ENCODE data around the gene TXK.

DNA sequence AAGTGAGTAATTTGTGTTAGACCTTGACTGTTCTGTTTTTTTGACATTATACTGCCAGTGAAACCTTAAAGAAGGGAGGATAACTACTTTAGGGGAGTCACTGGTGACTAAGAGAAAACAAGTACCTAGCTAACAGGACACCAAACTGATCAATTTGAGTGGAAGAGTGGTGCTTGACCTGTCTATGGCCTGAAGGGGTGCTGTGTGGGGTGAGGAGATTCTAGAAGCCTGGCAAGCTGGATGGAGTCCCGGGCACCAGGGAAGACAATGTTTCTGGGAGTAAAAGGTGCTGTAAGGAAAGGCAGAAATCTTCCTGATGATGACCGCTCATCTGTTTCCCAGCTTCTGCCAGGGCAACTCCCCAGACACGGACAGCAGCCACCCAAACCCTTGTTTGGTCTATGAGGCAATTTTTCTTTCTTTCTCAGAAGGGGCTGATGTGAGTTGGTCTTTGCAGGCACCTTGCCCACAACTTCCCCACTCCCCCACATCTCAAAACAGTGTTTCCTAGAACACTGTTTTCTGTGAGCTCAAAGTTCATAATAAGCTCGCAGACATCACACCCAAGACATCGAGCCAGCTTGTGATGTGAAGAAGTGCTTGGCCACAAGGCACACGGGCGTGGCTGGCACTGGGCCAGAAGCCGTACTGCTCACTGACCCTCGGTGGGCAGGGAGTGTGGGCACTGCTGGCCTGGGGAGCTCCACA, 4.6 kb downstream of the TXK start:
- TF ChIP-seq EZH2phosphoT487 (IDR thresholded peaks at IDR 0.05; ENCODE audit: insufficient read depth, low read depth) (no peak), EZH2 (IDR thresholded peaks at IDR 0.05; ENCODE audit: insufficient read depth, poor library complexity, severe bottlenecking) (no peak)

Data from GM23248 (cell line).